Psoas muscle (tissue), 8 donors: ENCODE measurements around the gene CCL22. TPM values are rescaled to one million over a fixed set of nuclear protein-coding genes. Genes with fewer than 3 reads are reported as not detected.

Experiments
- ATAC-seq, 4 donors: fragments of 200-7000 bp; cut with Tn5 transposase; one replicate each; pipeline ENCODE4 v1.9.1; 2020; ENCODE audit warnings: moderate library complexity in 3 of 4, mild to moderate bottlenecking in 2 of 4
- DNase-seq, 2 donors: peaks; one replicate each; pipeline ENCODE4 v3.0.0-alpha.2; 2020
- H3K27ac ChIP-seq: fragments of 200-600 bp; one replicate; pipeline ENCODE4 v1.8.0; 2022
- H3K27me3 ChIP-seq, 3 donors: fragments of 200-600 bp in 1 of 3; one replicate each; pipeline versions ENCODE4 v1.6.1 to v1.8.0; 2013 to 2022; ENCODE audit warnings: low read length in 2 of 3, mild to moderate bottlenecking in 2 of 3, moderate library complexity in 1 of 3; ENCODE audit not compliant: insufficient read depth in 3 of 3
- H3K36me3 ChIP-seq, 2 donors: fragments of 200-600 bp in 1 of 2; one replicate each; pipeline versions ENCODE4 v1.6.1 to v1.8.0; 2013 to 2022; ENCODE audit warnings: low read depth in 1 of 2, mild to moderate bottlenecking in 1 of 2, moderate library complexity in 1 of 2; ENCODE audit not compliant: insufficient read depth in 1 of 2
- H3K4me1 ChIP-seq: fragments of 200-600 bp; one replicate; pipeline ENCODE4 v1.8.0; 2022
- H3K4me3 ChIP-seq: fragments of 200-600 bp; one replicate; pipeline ENCODE4 v1.8.0; 2022; ENCODE audit warnings: mild to moderate bottlenecking
- H3K9me3 ChIP-seq: fragments of 200-600 bp; one replicate; pipeline ENCODE4 v1.8.0; 2022
- WGBS, 3 donors: extraction: QIAGEN DNeasy Blood & Tissue Kit; methylation state at CpG; one replicate each; pipeline versions ENCODE4 v1.1.6 to v1.1.7; 2013; 5-methylcytosine and 5-hydroxymethylcytosine counted together
- intact Hi-C, 2 donors: fragments of 100-400 bp; cut with DNase I; formaldehyde crosslinking; loops; one replicate each; pipeline versions ENCODE4 v1.11.0 to v1.14.2; 2022
- polyA plus RNA-seq, 3 donors: library from polyadenylated mRNA; stranded (reverse); fragments of 200-250 nt; gene quantifications; one replicate each; pipeline ENCODE4 v1.2.3, GENCODE V29; 2013
- total RNA-seq, 4 donors: library from RNA; stranded (reverse); fragmentation: NEBNext Ultra II Directional in 2 of 4; extraction: Animal tissue kit (Norgen Biotek cat#: 25700) in 2 of 4; gene quantifications; one replicate each; pipeline versions ENCODE4 v1.2.1 to v1.2.4, GENCODE V29; 2021 to 2023
- TF ChIP-seq, protein P1 (sequence below): fragments of 200-600 bp; IDR thresholded peaks from one replicate; pipeline ENCODE4 v1.8.0; 2022; ENCODE audit warnings: antibody characterized with exemption
- donor health status: healthy with polysubstance abuse.
- donor health status: DM: no; HTN: no; CAD: no; lungs with moderate emphysema.
- donor health status: Bipolar disorder and iron deficiency.
- donor health status: healthy.
- donor health status: DM: yes; HTN: yes; CAD: no.
- donor health status: DM: no; HTN: no; CAD: no.
- donor health status: DM: no; HTN: no; CAD: no.
- donor health status: DM: yes; HTN: yes; CAD: no.

CCL22 gene
- total and polyA plus RNA-seq, 7 donors, result 0.04 to 0.12 TPM; not detected in 5

DNA sequence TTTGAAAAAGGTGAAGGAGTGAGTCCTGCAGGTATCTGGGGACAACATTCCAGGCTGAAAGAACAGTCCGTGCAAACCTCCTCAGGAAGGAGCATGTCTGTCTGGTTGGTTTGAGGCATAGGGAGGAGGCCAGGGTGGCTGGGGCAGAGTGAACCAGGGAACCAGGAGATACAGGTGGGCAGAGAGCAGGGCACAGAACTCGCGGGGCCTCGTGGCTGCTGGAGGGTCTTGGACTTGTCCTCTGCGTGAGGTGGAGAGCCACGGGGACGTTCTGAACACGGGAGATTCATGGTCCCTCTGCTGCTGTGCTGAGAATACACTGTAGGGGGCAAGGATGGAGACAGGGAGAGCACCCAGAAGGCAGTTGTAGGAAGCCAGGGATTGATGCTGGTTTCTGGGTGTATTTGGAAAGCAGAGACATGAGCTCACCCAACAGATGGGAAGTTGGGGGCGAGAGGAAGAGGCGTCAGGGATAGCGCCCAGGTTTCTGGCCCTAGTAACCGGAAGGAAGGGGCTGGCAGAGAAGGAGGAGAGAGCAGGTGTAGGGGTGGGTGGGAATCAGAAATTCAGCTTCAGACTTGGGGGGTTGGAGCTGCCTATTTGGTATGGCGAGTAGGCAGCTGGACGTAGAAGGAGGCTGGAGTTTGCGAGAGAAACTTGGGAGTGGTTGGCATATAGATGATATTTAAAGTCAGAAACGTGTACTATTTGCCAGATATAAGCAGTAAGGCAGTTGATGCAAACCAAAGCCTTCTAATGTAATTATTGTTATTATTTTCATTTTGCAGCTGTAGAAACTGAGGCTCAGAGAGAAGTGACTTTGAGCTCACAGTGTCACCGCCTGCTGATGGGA, 45.6 kb downstream of the CCL22 start, which contains the start of gene CCL17:
Gene CCL17, plus strand, starts transcription at position 803 of the 853 bp plus-strand sequence. CDS start 9,166 bp downstream, outside the sequence.
- 50 to 59% (median 52%) methylated on average over 17 of the region's 17 CpGs for WGBS, 3 donors
- Histone ChIP-seq H3K27ac (no peak within 1 kb of the TSS), H3K4me3 (no peak within 1 kb of the TSS), H3K36me3 (no peaks in the 10 kb centered on the region), H3K9me3 (no peaks in the 10 kb centered on the region), H3K4me1 (no peaks in the 10 kb centered on the region), H3K27me3 (peaks cover 0 to 4% (median 0%) of the 10 kb centered on the region in 3 donors)
- TF ChIP-seq, protein P1, sequence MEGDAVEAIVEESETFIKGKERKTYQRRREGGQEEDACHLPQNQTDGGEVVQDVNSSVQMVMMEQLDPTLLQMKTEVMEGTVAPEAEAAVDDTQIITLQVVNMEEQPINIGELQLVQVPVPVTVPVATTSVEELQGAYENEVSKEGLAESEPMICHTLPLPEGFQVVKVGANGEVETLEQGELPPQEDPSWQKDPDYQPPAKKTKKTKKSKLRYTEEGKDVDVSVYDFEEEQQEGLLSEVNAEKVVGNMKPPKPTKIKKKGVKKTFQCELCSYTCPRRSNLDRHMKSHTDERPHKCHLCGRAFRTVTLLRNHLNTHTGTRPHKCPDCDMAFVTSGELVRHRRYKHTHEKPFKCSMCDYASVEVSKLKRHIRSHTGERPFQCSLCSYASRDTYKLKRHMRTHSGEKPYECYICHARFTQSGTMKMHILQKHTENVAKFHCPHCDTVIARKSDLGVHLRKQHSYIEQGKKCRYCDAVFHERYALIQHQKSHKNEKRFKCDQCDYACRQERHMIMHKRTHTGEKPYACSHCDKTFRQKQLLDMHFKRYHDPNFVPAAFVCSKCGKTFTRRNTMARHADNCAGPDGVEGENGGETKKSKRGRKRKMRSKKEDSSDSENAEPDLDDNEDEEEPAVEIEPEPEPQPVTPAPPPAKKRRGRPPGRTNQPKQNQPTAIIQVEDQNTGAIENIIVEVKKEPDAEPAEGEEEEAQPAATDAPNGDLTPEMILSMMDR, result no peak
- intact Hi-C loops, result no loop called here
- DNase-seq (no peak), ATAC-seq (no peak)

DNA sequence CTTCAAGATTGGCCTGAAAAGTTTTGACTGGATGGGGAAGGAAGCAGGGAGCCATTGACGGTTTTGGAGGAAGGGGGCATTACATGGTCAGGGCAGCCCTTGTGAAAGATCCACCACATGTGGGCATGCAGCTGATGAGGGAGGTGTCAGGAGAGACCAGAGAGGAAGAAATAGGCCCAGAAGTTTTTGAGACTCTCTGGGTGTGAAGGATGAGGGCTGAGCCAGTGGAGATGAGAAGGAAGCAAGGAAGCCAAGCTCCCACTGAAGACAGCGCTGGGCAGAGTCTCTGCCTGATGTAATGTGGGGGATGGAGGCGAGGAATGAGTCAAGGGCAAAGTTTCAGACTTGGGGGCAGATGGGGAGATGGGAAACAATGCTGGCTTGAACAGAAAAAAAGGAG, 46.5 kb downstream of the CCL22 start:
- Histone ChIP-seq H3K4me3 (no peak overlapping the region), H3K9me3 (no peaks in the 10 kb centered on the region), H3K27me3 (peaks cover 0 to 4% (median 0%) of the 10 kb centered on the region in 3 donors), H3K27ac (no peak overlapping the region), H3K4me1 (no peaks in the 10 kb centered on the region), H3K36me3 (no peaks in the 10 kb centered on the region)
- intact Hi-C loops, result no loop called here
- DNase-seq (no peak), ATAC-seq (no peak)
- 50 to 76% (median 73%) methylated on average over 3 of the region's 3 CpGs for WGBS, 3 donors
- TF ChIP-seq, protein P1, result no peak

DNA sequence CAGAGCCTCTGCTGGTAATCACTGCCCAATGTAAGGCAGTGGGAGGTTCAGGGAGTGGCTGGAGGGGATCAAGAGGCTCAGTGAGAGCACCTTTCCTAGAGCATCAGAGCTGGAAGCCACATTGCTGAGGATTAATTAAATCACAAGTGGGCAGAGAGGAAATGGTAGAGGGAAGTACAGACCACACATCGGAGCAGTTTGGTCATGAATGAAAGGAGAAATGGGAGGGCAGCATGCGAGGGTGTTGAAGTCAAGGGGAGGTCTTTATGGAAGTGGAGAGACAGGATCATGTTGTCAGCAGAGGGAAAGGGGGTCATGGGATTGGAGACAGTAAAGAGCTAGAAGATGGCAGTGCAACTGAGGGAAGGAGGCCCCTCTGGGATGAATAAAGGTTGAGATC, 48.3 kb downstream of the CCL22 start:
- Histone ChIP-seq H3K36me3 (no peaks in the 10 kb centered on the region), H3K27me3 (peaks cover 0 to 9% (median 0%) of the 10 kb centered on the region in 3 donors), H3K9me3 (no peaks in the 10 kb centered on the region), H3K4me1 (no peaks in the 10 kb centered on the region), H3K27ac (no peak overlapping the region), H3K4me3 (no peak overlapping the region)
- WGBS, 3 donors, result 56 to 62% (median 62%) methylated on average over 2 of the region's 2 CpGs
- DNase-seq (no peak), ATAC-seq (no peak)
- TF ChIP-seq, protein P1, result no peak
- intact Hi-C loops, result no loop called here

DNA sequence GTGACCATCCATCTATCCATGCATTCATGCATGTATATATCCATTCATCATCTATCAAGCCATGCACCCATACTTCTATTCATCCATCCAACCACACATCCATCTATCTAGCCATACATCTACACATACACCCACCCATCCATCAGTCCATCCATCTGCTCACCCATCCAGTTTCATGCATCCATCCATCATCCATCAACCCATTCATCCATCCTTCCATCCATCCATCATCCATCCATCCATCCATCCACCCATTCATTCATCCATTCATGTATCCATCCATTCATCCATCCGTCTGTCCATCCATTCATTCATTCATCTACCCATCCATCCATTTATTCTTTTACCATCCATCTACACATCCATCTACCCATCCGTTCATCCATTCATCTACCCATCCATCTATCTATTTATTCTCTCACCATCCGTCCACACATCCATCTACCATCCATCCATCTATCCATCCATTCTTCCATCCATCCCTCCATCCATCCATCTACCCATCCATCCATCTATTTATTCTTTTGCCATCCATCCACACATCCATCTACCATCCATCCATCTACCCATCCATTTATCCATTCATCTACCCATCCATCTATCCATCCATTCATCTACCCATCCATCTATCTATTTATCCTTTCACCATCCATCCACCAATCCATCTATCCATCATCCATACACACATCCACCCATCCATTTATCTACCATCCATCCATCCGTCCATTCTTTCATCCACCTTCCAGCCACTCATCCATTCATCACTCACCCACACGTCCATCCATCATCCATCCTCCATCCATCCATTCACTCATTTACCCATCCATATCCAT, 49.2 kb downstream of the CCL22 start:
- H3K36me3 ChIP-seq, result no peaks in the 10 kb centered on the region
- peaks cover 0 to 9% (median 0%) of the 10 kb centered on the region in 3 donors for H3K27me3 ChIP-seq
- H3K9me3 ChIP-seq, result no peaks in the 10 kb centered on the region
- WGBS, 3 donors, result 89 to 95% (median 94%) methylated on average over 5 of the region's 5 CpGs
- DNase-seq (no peak), ATAC-seq (no peak)
- H3K4me1 ChIP-seq, result no peaks in the 10 kb centered on the region
- H3K4me3 ChIP-seq, result no peak overlapping the region
- H3K27ac ChIP-seq, result no peak overlapping the region
- TF ChIP-seq, protein P1, result no peak
- intact Hi-C loops, result no loop called here
